GM18867 (cell line): ENCODE results near the gene ITGAX.
"Not testable (repeated sequence)": the region's sequence is repeated elsewhere in the genome, so short reads cannot be mapped to it uniquely, and the experiment has no call there.

Source experiments
- ATAC-seq: cut with Tn5 transposase; IDR thresholded peaks from one replicate; pipeline ENCODE4 v1.9.1; 2021; ENCODE audit warnings: mild to moderate bottlenecking, moderate library complexity; ENCODE audit not compliant: unreplicated experiment

The ITGAX gene

GRCh38 chr16:31404353-31405064 is 49.5 kb downstream of the ITGAX start:
- ATAC-seq = no peak

- no peak for ATAC-seq
Observed at GRCh38 chr16:31407406-31407805, 52.4 kb downstream of the ITGAX start.

GRCh38 chr16:31409433-31409832 is 54.5 kb downstream of the ITGAX start:
- ATAC-seq = no peak

- no peak for ATAC-seq
Observed at GRCh38 chr16:31410082-31410481, 55.1 kb downstream of the ITGAX start.

- no peak for ATAC-seq
Observed at GRCh38 chr16:31411024-31411844, 56.3 kb downstream of the ITGAX start.

GRCh38 chr16:31412750-31413149 is 57.8 kb downstream of the ITGAX start:
- ATAC-seq = no peak

GRCh38 chr16:31413381-31413780 is 58.4 kb downstream of the ITGAX start:
- ATAC-seq = no peak

- no peak for ATAC-seq
Observed at GRCh38 chr16:31413943-31414342, 59.0 kb downstream of the ITGAX start.

- no peak for ATAC-seq
Observed at GRCh38 chr16:31414706-31415105, 59.7 kb downstream of the ITGAX start.

GRCh38 chr16:31416371-31416770 is 61.4 kb downstream of the ITGAX start:
- ATAC-seq = no peak

GRCh38 chr16:31417036-31417435 is 62.1 kb downstream of the ITGAX start:
- not testable (repeated sequence) for ATAC-seq

GRCh38 chr16:31417916-31418315 is 62.9 kb downstream of the ITGAX start:
- no peak for ATAC-seq

- ATAC-seq = no peak
Observed at GRCh38 chr16:31420037-31420436, 65.1 kb downstream of the ITGAX start.

- ATAC-seq = peak; percentile 80
Observed at GRCh38 chr16:31421587-31421986, 66.6 kb downstream of the ITGAX start.

GRCh38 chr16:31423241-31423640 is 68.3 kb downstream of the ITGAX start:
- ATAC-seq = no peak

GRCh38 chr16:31423801-31424200 is 68.8 kb downstream of the ITGAX start:
- ATAC-seq = no peak

GRCh38 chr16:31427441-31428278 is 72.7 kb downstream of the ITGAX start:
- no peak for ATAC-seq

GRCh38 chr16:31428279-31428597 is 73.3 kb downstream of the ITGAX start, which contains the start of gene COX6A2:
Gene COX6A2 (minus strand): TSS chr16:31428360. CDS start chr16:31428325, 35 bp downstream.
- ATAC-seq = no peak

- no peak for ATAC-seq
Observed at GRCh38 chr16:31428638-31429247, 73.8 kb downstream of the ITGAX start.

- ATAC-seq = no peak
Observed at GRCh38 chr16:31429314-31429713, 74.3 kb downstream of the ITGAX start.

- no peak for ATAC-seq
Observed at GRCh38 chr16:31429796-31430195, 74.8 kb downstream of the ITGAX start.
